B cell (primary cell): ENCODE measurements around the gene SUGCT. TPM values are rescaled to one million over a fixed set of nuclear protein-coding genes. Genes with fewer than 3 reads are reported as not detected.

ENCODE experiments used
- ATAC-seq: fragments of 200-7000 bp; cut with Tn5 transposase; one replicate; pipeline ENCODE4 v1.10.0; 2021; ENCODE audit warnings: low read depth, mild to moderate bottlenecking, moderate number of reproducible peaks, moderate library complexity
- CTCF ChIA-PET: fragments of 350-600 bp; sonication (Branson Sonifier 250); formaldehyde crosslinking; loops from one replicate; lab custom pipeline; 2021; ENCODE audit warnings: antibody characterized with exemption, inconsistent platforms; lab: Charles Lee
- POLR2A ChIA-PET: fragments of 350-600 bp; sonication (Branson Sonifier 250); formaldehyde crosslinking; loops from one replicate; lab custom pipeline; 2021; ENCODE audit warnings: antibody characterized with exemption; lab: Charles Lee
- DNase-seq: peaks from one replicate; pipeline ENCODE4 v3.0.0; 2013
- H2AFZ ChIP-seq: 2 replicates; pipeline ENCODE4 v1.6.1; 2012; ENCODE audit warnings: mild to moderate bottlenecking, low read depth, low read length; ENCODE audit not compliant: insufficient read depth, poor library complexity, severe bottlenecking
- H3K27ac ChIP-seq, 2 donors: 1 replicate in 1 of 2; 2 replicates in 1 of 2; pipeline ENCODE4 v1.5.1; 2012 to 2013; ENCODE audit warnings: low read length in 2 of 2, mild to moderate bottlenecking in 2 of 2, moderate library complexity in 1 of 2
- H3K27me3 ChIP-seq, 4 experiments: fragments of 200-600 bp in 1 of 4; sonication (generic) in 1 of 4; replicated peaks in 1 of 4; 1 replicate in 2 of 4; 2 replicates in 2 of 4; pipeline versions ENCODE4 v1.6.1 to v1.7.0; 2013 to 2016; ENCODE audit warnings: low read length in 3 of 4, mild to moderate bottlenecking in 2 of 4, mixed read lengths in 1 of 4, moderate library complexity in 1 of 4; ENCODE audit not compliant: insufficient read depth in 4 of 4, control insufficient read depth in 3 of 4; ENCODE audit errors: control extremely low read depth in 1 of 4
- H3K36me3 ChIP-seq, 2 experiments: replicated peaks in 1 of 2; 1 replicate in 1 of 2; 2 replicates in 1 of 2; pipeline versions ENCODE4 v1.6.1 to v1.7.1; 2013; ENCODE audit warnings: low read length in 1 of 2; ENCODE audit not compliant: insufficient read depth in 2 of 2, control insufficient read depth in 1 of 2; ENCODE audit errors: control extremely low read depth in 1 of 2, extremely low read depth in 1 of 2
- H3K4me1 ChIP-seq, 2 donors: fragments of 200-600 bp in 1 of 2; sonication (generic) in 1 of 2; 1 replicate in 1 of 2; 2 replicates in 1 of 2; pipeline versions ENCODE4 v1.5.1 to v1.6.1; 2013 to 2017; ENCODE audit warnings: low read length in 2 of 2; ENCODE audit not compliant: control insufficient read depth in 2 of 2, insufficient read depth in 2 of 2
- H3K4me2 ChIP-seq: replicated peaks from 2 replicates; pipeline ENCODE3; 2012; ENCODE audit warnings: mild to moderate bottlenecking, low read depth, low read length; ENCODE audit not compliant: poor library complexity, severe bottlenecking
- H3K4me3 ChIP-seq, 5 experiments: fragments of 200-600 bp in 1 of 5; sonication (generic) in 1 of 5; 1 replicate in 3 of 5; 2 replicates in 2 of 5; pipeline versions ENCODE4 v1.5.1 to v1.7.0; 2011 to 2016; ENCODE audit warnings: low read length in 4 of 5, mild to moderate bottlenecking in 4 of 5, low read depth in 2 of 5, control low read depth in 1 of 5, moderate library complexity in 1 of 5; ENCODE audit not compliant: insufficient read depth in 1 of 5; ENCODE audit errors: control extremely low read depth in 1 of 5, extremely low read depth in 1 of 5
- H3K79me2 ChIP-seq: fragments of 200-600 bp; sonication (generic); one replicate; pipeline ENCODE4 v1.6.0; 2016; ENCODE audit warnings: low read length; ENCODE audit not compliant: control insufficient read depth, insufficient read depth
- H3K9ac ChIP-seq: fragments of 200-600 bp; sonication (generic); 2 replicates; pipeline ENCODE4 v1.6.1; 2017; ENCODE audit warnings: mild to moderate bottlenecking, low read length, moderate library complexity
- H3K9me3 ChIP-seq, 3 donors: one replicate each; pipeline versions ENCODE4 v1.6.1 to v1.7.1; 2013; ENCODE audit warnings: low read length in 2 of 3; ENCODE audit not compliant: control insufficient read depth in 2 of 3, insufficient read depth in 1 of 3; ENCODE audit errors: control extremely low read depth in 1 of 3
- H4K20me1 ChIP-seq: 2 replicates; pipeline ENCODE4 v1.6.0; 2012; ENCODE audit warnings: mild to moderate bottlenecking, low read length; ENCODE audit not compliant: insufficient read depth, control insufficient read depth, poor library complexity, severe bottlenecking
- H3K27ac Mint-ChIP-seq: one replicate; pipeline ENCODE4 v1.8.0; 2021; ENCODE audit warnings: mixed read lengths
- H3K27me3 Mint-ChIP-seq: one replicate; pipeline ENCODE4 v1.8.0; 2021; ENCODE audit warnings: mixed read lengths
- H3K4me1 Mint-ChIP-seq: one replicate; pipeline ENCODE4 v1.8.0; 2021; ENCODE audit warnings: mixed read lengths
- H3K4me3 Mint-ChIP-seq: one replicate; pipeline ENCODE4 v1.8.0; 2021; ENCODE audit warnings: mixed read lengths
- H3K9me3 Mint-ChIP-seq: one replicate; pipeline ENCODE4 v1.8.0; 2022; ENCODE audit warnings: mixed read lengths; ENCODE audit not compliant: insufficient read depth
- CTCF ChIP-seq: fragments of 200-600 bp; IDR thresholded peaks from one replicate; pipeline ENCODE4 v1.8.0; 2022; ENCODE audit warnings: antibody characterized with exemption, mild to moderate bottlenecking
- EZH2 ChIP-seq: IDR thresholded peaks from 2 replicates; pipeline ENCODE4 v1.6.1; 2012; ENCODE audit warnings: borderline replicate concordance, low read depth, mild to moderate bottlenecking, moderate library complexity, low read length; ENCODE audit not compliant: insufficient read depth, poor library complexity, severe bottlenecking
- WGBS: methylation state at CpG from one replicate; pipeline ENCODE4 v1.1.5; 2013; ENCODE audit warnings: missing lambda C conversion rate; ENCODE audit not compliant: insufficient coverage; 5-methylcytosine and 5-hydroxymethylcytosine counted together
- intact Hi-C: fragments of 100-400 bp; cut with micrococcal nuclease; formaldehyde crosslinking; loops from one replicate; pipeline ENCODE4 v1.10.0; 2022
- polyA plus RNA-seq: library from polyadenylated mRNA; depleted of rRNA; stranded (reverse); fragments of >200 nt; gene quantifications from 2 replicates; pipeline ENCODE4 v1.2.3, GENCODE V29; 2012
- total RNA-seq, 2 donors: library from RNA; stranded (reverse); fragments of 120-200 nt in 1 of 2; gene quantifications; 1 replicate in 1 of 2; 2 replicates in 1 of 2; pipeline versions ENCODE4 v1.2.3 to v1.2.4, GENCODE V29; 2013 to 2022

Gene SUGCT
- total and polyA plus RNA-seq, 2 donors (not counting 1 experiment from before 2014, with no cell fraction given): 0.19 to 0.86 TPM

DNA sequence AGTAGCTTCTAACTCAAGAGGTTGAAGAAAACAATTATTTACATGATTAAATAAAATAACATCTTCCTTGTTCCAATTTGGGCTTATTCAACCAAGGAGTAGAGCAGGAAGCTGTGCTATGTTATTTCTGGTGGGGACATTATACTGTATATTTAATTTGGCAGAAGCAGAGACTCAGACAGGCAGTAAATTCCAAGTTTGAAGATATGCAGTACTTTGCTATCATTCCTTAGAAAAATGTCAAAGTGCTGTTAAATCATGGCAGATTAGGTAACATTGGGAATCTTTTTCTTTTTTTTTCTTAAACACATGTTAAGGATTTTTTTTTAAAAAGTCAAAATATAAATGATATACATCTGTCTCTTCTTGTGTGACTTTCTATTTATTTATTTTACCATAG, 190.1 kb downstream of the SUGCT start:
- no peaks in the 10 kb centered on the region for H3K4me1 Mint-ChIP-seq
- Histone ChIP-seq H3K4me3 (no peak overlapping the region), H3K4me1 (no peaks in the 10 kb centered on the region), H3K9ac (no peak overlapping the region), H3K27ac (no peak overlapping the region), H3K4me2 (no peak overlapping the region), H4K20me1 (no peaks in the 10 kb centered on the region), H2AFZ (no peak overlapping the region), H3K36me3 (no peaks in the 10 kb centered on the region), H3K9me3 (no peaks in the 10 kb centered on the region), H3K79me2 (no peaks in the 10 kb centered on the region), H3K27me3 (no peaks in the 10 kb centered on the region)
- H3K4me3 Mint-ChIP-seq: no peak overlapping the region
- no peaks in the 10 kb centered on the region for H3K9me3 Mint-ChIP-seq
- ChIA-PET CTCF (interaction anchor here (0.7 kb wide), 1 partner anchor 84 kb away, joined by 3 read pairs; no protein-coding TSS in a partner anchor), POLR2A (no interaction called here)
- intact Hi-C loops: no loop called here
- H3K27me3 Mint-ChIP-seq: no peaks in the 10 kb centered on the region
- no peak for ATAC-seq
- no peak overlapping the region for H3K27ac Mint-ChIP-seq
- no peak for DNase-seq
- no peak for TF ChIP-seq CTCF
- no peak for TF ChIP-seq EZH2

- Histone ChIP-seq H3K27ac (no peak overlapping the region), H4K20me1 (no peaks in the 10 kb centered on the region), H3K4me2 (no peak overlapping the region), H3K36me3 (no peaks in the 10 kb centered on the region), H2AFZ (no peak overlapping the region), H3K79me2 (no peaks in the 10 kb centered on the region), H3K4me3 (no peak overlapping the region), H3K27me3 (no peaks in the 10 kb centered on the region), H3K9me3 (no peaks in the 10 kb centered on the region), H3K4me1 (no peaks in the 10 kb centered on the region), H3K9ac (no peak overlapping the region)
- WGBS: 91% methylated on average over 2 of the region's 2 CpGs
- ATAC-seq (no peak), DNase-seq (no peak)
- Mint-ChIP-seq H3K27ac (no peak overlapping the region), H3K4me1 (no peaks in the 10 kb centered on the region), H3K9me3 (no peaks in the 10 kb centered on the region), H3K4me3 (no peak overlapping the region), H3K27me3 (no peaks in the 10 kb centered on the region)
- TF ChIP-seq CTCF (no peak), EZH2 (no peak)
- ChIA-PET POLR2A (no interaction called here), CTCF (no interaction called here)
- intact Hi-C loops: no loop called here
These were observed 192.3 kb downstream of the SUGCT start for GRCh38 chr7:40327113-40327512.
